Esophagus muscularis mucosa (tissue), 4 donors: ENCODE measurements around the gene SLC25A12. TPM values are rescaled to one million over a fixed set of nuclear protein-coding genes. Genes with fewer than 3 reads are reported as not detected.

ENCODE experiments used
- DNase-seq: peaks from one replicate; pipeline ENCODE4 v3.0.0-alpha.2; 2017; ENCODE audit errors: extremely low spot score
- H3K27ac ChIP-seq, 4 donors: fragments of 200-600 bp; sonication (generic); replicated peaks in 1 of 4; 1 replicate in 3 of 4; 2 replicates in 1 of 4; pipeline ENCODE4 v1.5.1; 2016 to 2019; ENCODE audit warnings: mild to moderate bottlenecking in 1 of 4
- H3K27me3 ChIP-seq, 4 donors: fragments of 200-600 bp; sonication (generic); one replicate each; pipeline versions ENCODE4 v1.5.1 to v1.6.0; 2016 to 2019
- H3K36me3 ChIP-seq, 4 donors: fragments of 200-600 bp; sonication (generic); one replicate each; pipeline ENCODE4 v1.5.1; 2016 to 2019
- H3K4me1 ChIP-seq, 4 donors: fragments of 200-600 bp; sonication (generic); one replicate each; pipeline ENCODE4 v1.5.1; 2016 to 2019
- H3K4me3 ChIP-seq, 4 donors: fragments of 200-600 bp; sonication (generic); 1 replicate in 2 of 4; 2 replicates in 2 of 4; pipeline ENCODE4 v1.5.1; 2016 to 2019; ENCODE audit warnings: mild to moderate bottlenecking in 4 of 4, moderate library complexity in 1 of 4
- H3K9me3 ChIP-seq, 4 donors: fragments of 200-600 bp; sonication (generic); 1 replicate in 3 of 4; 2 replicates in 1 of 4; pipeline ENCODE4 v1.5.1; 2016 to 2019
- CTCF ChIP-seq, 3 experiments: fragments of 200-600 bp in 2 of 3; fragments of 450-650 bp in 1 of 3; sonication (generic) in 2 of 3; IDR thresholded peaks; one replicate each; pipeline ENCODE4 v1.5.1; 2017 to 2019; ENCODE audit warnings: antibody characterized with exemption in 3 of 3, mild to moderate bottlenecking in 2 of 3, moderate library complexity in 1 of 3
- EP300 ChIP-seq: sonication (generic); formaldehyde crosslinking; IDR thresholded peaks from one replicate; pipeline ENCODE4 v1.6.1; 2017; ENCODE audit warnings: antibody characterized with exemption
- POLR2A ChIP-seq: fragments of 450-650 bp; IDR thresholded peaks from one replicate; pipeline ENCODE4 v1.6.1; 2017; ENCODE audit warnings: antibody characterized with exemption, moderate library complexity, mild to moderate bottlenecking, low read depth
- POLR2AphosphoS5 ChIP-seq, 2 donors: sonication (generic); formaldehyde crosslinking; IDR thresholded peaks; one replicate each; pipeline ENCODE4 v1.6.1; 2017; ENCODE audit warnings: antibody characterized with exemption in 2 of 2
- WGBS: methylation state at CpG from one replicate; pipeline ENCODE4 v1.1.5; 2018; 5-methylcytosine and 5-hydroxymethylcytosine counted together
- intact Hi-C: fragments of 100-400 bp; cut with DNase I; formaldehyde crosslinking; loops from one replicate; pipeline ENCODE4 v1.15.1; 2023
- total RNA-seq, 4 donors: library from RNA; depleted of rRNA; stranded (reverse); fragments of >200 nt; gene quantifications; one replicate each; pipeline versions ENCODE4 v1.1.0 to v1.2.1, GENCODE V29; 2016

SLC25A12 gene
- total RNA-seq, 4 donors from 2014 or later: 52.2 to 68.9 (median 63.6) TPM

GRCh38 chr2:171836146-171836910 is 57.7 kb downstream of the SLC25A12 start:
- TF ChIP-seq CTCF (IDR thresholded peaks at IDR 0.05) (no peak), EP300 (no peak), POLR2A (no peak), POLR2AphosphoS5 (IDR thresholded peaks at IDR 0.05) (no peak)
- 83% methylated on average over 6 of the region's 6 CpGs for WGBS

GRCh38 chr2:171835386-171835785 is 58.7 kb downstream of the SLC25A12 start:
- H3K27me3 ChIP-seq: no peaks in the 10 kb centered on the region
- no peak overlapping the region for H3K27ac ChIP-seq
- no peak overlapping the region for H3K4me3 ChIP-seq
- no peaks in the 10 kb centered on the region for H3K9me3 ChIP-seq
- H3K36me3 ChIP-seq: peaks cover 40 to 68% (median 62%) of the 10 kb centered on the region in 4 donors
- 91% methylated on average over 4 of the region's 4 CpGs for WGBS
- H3K4me1 ChIP-seq: no peaks in the 10 kb centered on the region
- intact Hi-C loops: no loop called here
- TF ChIP-seq POLR2A: no peak
- TF ChIP-seq CTCF (IDR thresholded peaks at IDR 0.05): no peak
- TF ChIP-seq EP300: no peak
- no peak for TF ChIP-seq POLR2AphosphoS5 (IDR thresholded peaks at IDR 0.05)
- DNase-seq: no peak

More at GRCh38 chr2:171836146-171836910, 57.7 kb downstream of the SLC25A12 start:
- intact Hi-C loops: no loop called here
- peaks cover 34 to 66% (median 59%) of the 10 kb centered on the region in 4 donors for H3K36me3 ChIP-seq
- no peak overlapping the region for H3K27ac ChIP-seq
- H3K4me1 ChIP-seq: no peaks in the 10 kb centered on the region
- DNase-seq: no peak
- no peaks in the 10 kb centered on the region for H3K9me3 ChIP-seq
- H3K27me3 ChIP-seq: no peaks in the 10 kb centered on the region
- H3K4me3 ChIP-seq: no peak overlapping the region

GRCh38 chr2:171834286-171834685 is 59.8 kb downstream of the SLC25A12 start:
- Histone ChIP-seq H3K4me3 (no peak overlapping the region), H3K27ac (no peak overlapping the region), H3K36me3 (peaks cover 40 to 76% (median 66%) of the 10 kb centered on the region in 4 donors), H3K4me1 (no peaks in the 10 kb centered on the region), H3K27me3 (no peaks in the 10 kb centered on the region), H3K9me3 (no peaks in the 10 kb centered on the region)
- TF ChIP-seq POLR2A: no peak
- no peak for TF ChIP-seq EP300
- TF ChIP-seq CTCF (IDR thresholded peaks at IDR 0.05): no peak
- no peak for TF ChIP-seq POLR2AphosphoS5 (IDR thresholded peaks at IDR 0.05)
- intact Hi-C loops: no loop called here
- no peak for DNase-seq

- DNase-seq: no peak
- Histone ChIP-seq H3K27me3 (no peaks in the 10 kb centered on the region), H3K4me1 (no peaks in the 10 kb centered on the region), H3K36me3 (peaks cover 40 to 94% (median 79%) of the 10 kb centered on the region in 4 donors), H3K4me3 (no peak overlapping the region), H3K9me3 (no peaks in the 10 kb centered on the region), H3K27ac (no peak overlapping the region)
- TF ChIP-seq POLR2A (no peak), POLR2AphosphoS5 (IDR thresholded peaks at IDR 0.05) (no peak)
- intact Hi-C loops: no loop called here
These were observed 61.6 kb downstream of the SLC25A12 start for GRCh38 chr2:171832489-171832888.

GRCh38 chr2:171830039-171830438 is 64.0 kb downstream of the SLC25A12 start:
- no peak for DNase-seq
- WGBS: 95% methylated on average over 3 of the region's 3 CpGs
- H3K36me3 ChIP-seq: peaks cover 46 to 95% (median 83%) of the 10 kb centered on the region in 4 donors
- no peak overlapping the region for H3K27ac ChIP-seq
- H3K4me1 ChIP-seq: no peaks in the 10 kb centered on the region
- TF ChIP-seq POLR2A: no peak
- TF ChIP-seq EP300: no peak
- TF ChIP-seq CTCF (IDR thresholded peaks at IDR 0.05): no peak
- TF ChIP-seq POLR2AphosphoS5 (IDR thresholded peaks at IDR 0.05): no peak
- H3K27me3 ChIP-seq: no peaks in the 10 kb centered on the region
- H3K9me3 ChIP-seq: no peaks in the 10 kb centered on the region
- intact Hi-C loops: no loop called here
- no peak overlapping the region for H3K4me3 ChIP-seq
